Stimulated activated CD8-positive, alpha-beta memory T cell treated with anti-CD3 and anti-CD28 coated beads, Interleukin-15, amount 100 ng/mL, for 1 hour (primary cell): ENCODE measurements around the gene SRP54.
"Not testable (repeated sequence)": the region's sequence is repeated elsewhere in the genome, so short reads cannot be mapped to it uniquely, and the experiment has no call there.

ENCODE experiments used
- DNase-seq: peaks from one replicate; pipeline ENCODE4 v3.0.0-alpha.2; 2020; ENCODE audit warnings: low read depth

Gene SRP54

GRCh38 chr14:34983786-34984185, 994 bp downstream of the SRP54 start:
- no peak for DNase-seq

- no peak for DNase-seq
Observed at GRCh38 chr14:34985740-34986139, 2.9 kb downstream of the SRP54 start.

GRCh38 chr14:34987180-34987579, 4.4 kb downstream of the SRP54 start:
- no peak for DNase-seq

- DNase-seq, result no peak
Observed at GRCh38 chr14:34989762-34990161, 7.0 kb downstream of the SRP54 start.

- no peak for DNase-seq
Observed at GRCh38 chr14:34993426-34993825, 10.6 kb downstream of the SRP54 start.

GRCh38 chr14:34994668-34995067, 11.9 kb downstream of the SRP54 start:
- no peak for DNase-seq

GRCh38 chr14:34997762-34998161, 15.0 kb downstream of the SRP54 start:
- no peak for DNase-seq

DNA sequence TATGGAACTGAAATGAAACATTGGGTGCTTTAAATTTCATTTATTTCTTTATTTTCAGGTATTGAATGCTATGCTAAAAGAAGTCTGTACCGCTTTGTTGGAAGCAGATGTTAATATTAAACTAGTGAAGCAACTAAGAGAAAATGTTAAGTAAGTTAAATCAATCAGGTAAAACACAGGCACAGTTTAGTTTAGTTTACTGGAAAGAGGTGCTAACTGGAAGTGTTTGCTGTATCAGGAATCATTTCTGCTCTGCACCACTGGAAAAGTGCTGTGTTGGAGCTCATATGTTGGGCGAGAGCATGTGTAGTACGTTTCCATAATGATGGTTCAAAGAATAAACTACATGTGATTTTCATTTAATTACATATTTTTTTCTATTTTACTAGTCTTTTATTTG, 16.7 kb downstream of the SRP54 start:
- no peak for DNase-seq

DNA sequence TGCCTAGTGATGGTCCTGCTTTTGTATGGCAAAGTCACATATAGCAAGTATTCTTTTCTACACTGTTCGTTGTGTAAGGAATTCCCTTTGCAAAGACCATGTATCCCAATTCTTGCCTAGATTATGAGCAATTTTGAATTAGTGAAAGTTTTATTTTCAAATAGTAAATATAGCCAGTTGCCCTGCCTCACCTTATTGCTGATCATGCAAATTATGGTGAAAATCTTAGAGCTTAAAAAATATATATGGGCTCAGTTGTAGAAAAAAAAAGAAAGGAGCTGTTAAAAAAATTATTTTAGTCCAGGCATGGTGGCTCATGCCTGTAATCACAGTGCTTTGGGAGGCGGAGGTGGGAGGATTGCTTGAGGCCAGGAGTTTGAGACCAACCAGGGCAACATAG, 18.8 kb downstream of the SRP54 start:
- DNase-seq, result no peak

GRCh38 chr14:35004839-35005238, 22.0 kb downstream of the SRP54 start:
- no peak for DNase-seq

GRCh38 chr14:35016568-35016967, 33.8 kb downstream of the SRP54 start:
- no peak for DNase-seq

DNA sequence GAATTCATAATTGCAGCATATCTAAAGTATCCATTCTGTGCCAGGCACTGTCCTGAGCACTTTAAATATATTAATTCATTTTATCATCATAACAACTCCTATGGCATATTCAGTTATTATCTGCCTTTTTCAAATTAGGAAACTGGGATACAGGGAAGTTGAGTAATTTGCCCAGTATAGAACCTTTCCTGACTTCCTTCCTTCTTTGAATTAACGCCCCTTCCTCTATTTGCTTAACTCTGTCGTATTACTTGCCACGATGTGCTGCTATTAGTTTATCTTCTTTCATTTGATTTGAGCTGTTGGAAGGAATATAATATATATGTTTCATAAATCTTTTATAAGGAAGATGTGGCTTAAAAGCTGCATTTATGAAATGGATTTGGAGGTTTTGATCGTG, 37.9 kb downstream of the SRP54 start:
- DNase-seq, result no peak

GRCh38 chr14:35028435-35028834, 45.6 kb downstream of the SRP54 start:
- DNase-seq, result no peak

- DNase-seq, result no peak
Observed at GRCh38 chr14:35032562-35032961, 49.8 kb downstream of the SRP54 start.

GRCh38 chr14:35034440-35034833, 51.6 kb downstream of the SRP54 start:
- DNase-seq, result no peak

DNA sequence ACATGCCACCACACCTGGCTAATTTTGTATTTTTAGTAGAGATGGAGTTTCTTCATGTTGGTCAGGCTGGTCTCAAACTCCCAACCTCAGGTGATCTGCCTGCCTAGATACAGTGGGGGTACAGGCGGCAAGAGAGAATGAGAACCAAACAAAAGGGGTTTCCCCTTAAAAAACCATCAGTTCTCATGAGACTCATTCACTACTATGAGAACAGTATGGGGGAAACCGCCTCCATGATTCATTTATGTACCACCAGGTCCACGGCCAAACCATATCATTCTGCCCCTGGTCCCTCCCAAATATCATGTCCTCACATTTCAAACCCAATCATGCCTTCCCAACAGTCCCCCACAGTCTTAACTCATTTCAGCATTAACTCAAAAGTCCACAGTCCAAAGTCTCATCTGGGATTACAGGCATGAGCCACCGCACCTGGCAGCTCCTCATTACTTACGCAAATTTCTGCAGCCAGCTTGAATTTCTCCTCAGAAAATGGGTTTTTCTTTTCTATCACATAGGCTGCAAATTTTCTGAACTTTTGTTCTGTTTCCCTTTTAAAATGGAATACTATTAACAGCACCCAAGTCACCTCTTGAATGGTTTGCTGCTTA, 52.3 kb downstream of the SRP54 start:
- not testable (repeated sequence) for DNase-seq

- not testable (repeated sequence) for DNase-seq
Observed at GRCh38 chr14:35038312-35038711, 55.5 kb downstream of the SRP54 start.

DNA sequence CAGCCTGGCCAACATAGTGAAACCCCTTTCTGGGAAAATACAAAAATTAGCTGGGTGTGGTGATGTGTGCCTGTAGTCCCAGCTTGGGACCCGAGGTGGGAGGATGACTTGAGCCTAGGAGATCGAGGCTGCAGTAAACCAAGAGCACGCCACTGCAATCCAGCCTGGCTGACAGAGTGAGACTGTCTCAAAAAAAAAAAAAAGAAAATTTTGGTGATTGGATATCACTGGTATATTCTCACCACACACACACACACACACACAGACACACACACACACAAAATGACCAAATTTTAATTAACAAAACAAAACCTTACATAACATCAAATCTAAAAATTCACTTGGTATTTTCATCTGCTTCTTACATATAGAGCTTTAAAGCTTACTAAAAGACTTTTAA, 59.8 kb downstream of the SRP54 start:
- DNase-seq, result no peak

GRCh38 chr14:35043046-35043445, 60.3 kb downstream of the SRP54 start:
- DNase-seq, result no peak

- no peak for DNase-seq
Observed at GRCh38 chr14:35044939-35045797, 62.4 kb downstream of the SRP54 start.

DNA sequence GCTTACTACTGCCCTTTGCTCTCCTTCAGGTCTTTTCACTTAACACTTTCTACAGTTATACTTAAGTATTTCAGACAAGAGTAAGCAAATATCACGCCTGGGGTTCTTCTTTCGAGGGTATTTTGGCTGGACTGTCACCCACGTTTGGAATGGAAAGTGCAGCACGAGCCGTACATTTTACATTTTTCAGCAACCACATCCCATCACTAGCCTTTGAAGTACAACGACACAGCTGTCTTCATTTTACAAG, 62.9 kb downstream of the SRP54 start:
- DNase-seq, result no peak

DNA sequence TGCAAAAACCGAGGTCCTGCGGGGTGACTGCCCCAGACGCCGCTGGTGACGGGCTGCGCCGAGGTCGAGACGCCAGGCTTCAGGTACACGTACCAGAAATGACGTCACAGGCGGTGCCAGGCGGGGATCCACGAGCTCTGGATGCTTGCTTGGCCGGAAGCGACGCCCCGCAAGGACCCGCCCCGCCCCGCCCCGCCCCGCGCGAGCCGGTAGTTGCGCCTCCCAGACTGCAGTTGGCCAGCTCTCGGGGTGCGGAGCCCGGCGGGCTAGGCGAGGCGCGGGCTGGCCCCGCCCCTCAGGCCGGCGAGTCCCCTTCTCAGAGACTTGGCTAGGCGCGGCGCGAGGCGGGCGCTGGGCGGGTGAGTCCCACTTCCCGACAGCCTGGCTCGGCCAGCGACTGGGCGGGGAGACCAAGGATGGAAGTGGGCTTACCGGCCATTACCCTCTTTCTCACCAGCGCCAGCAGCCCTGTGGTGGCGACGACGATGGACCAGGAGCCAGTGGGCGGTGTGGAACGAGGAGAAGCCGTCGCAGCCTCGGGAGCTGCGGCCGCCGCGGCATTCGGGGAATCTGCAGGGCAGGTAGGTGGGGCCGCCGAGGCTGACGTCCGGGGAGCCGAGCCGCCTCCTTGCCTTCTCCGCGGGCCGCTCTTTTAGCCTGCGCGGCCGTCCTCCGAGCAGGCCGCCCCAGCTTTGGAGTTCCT, 63.4 kb downstream of the SRP54 start, which contains the start of gene FAM177A1:
Gene FAM177A1 (plus strand): TSS at position 225 of the 703 bp plus-strand sequence. CDS start 192 bp downstream, at position 417.
- peak; percentile 96 for DNase-seq
